Measurements from ENCODE around the gene E2F4.

- no peak for TF ChIP-seq CTCF (IDR thresholded peaks at IDR 0.05; ENCODE audit: insufficient read depth, low read length, poor library complexity, severe bottlenecking)
- no peak for TF ChIP-seq EZH2phosphoT487 (conservative IDR thresholded peaks at IDR 0.05; ENCODE audit: low read length)
These were observed 49.6 kb upstream of the E2F4 start for GRCh38 chr16:67142342-67142741.

Data from SU-DHL-6 (cell line).